Thyroid gland (tissue), 4 donors: ENCODE measurements around the gene PXDN. TPM values are rescaled to one million over a fixed set of nuclear protein-coding genes. Genes with fewer than 3 reads are reported as not detected.

Experiments
- DNase-seq, 2 donors: peaks; one replicate each; pipeline ENCODE4 v3.0.0-alpha.2; 2019
- H3K27ac ChIP-seq, 3 donors: fragments of 200-600 bp; sonication (generic); 1 replicate in 2 of 3; 2 replicates in 1 of 3; pipeline ENCODE4 v1.5.1; 2016 to 2019; ENCODE audit warnings: mild to moderate bottlenecking in 1 of 3, moderate library complexity in 1 of 3
- H3K27me3 ChIP-seq: fragments of 200-600 bp; sonication (generic); one replicate; pipeline ENCODE4 v1.5.1; 2019
- H3K36me3 ChIP-seq, 2 donors: fragments of 200-600 bp; sonication (generic); one replicate each; pipeline ENCODE4 v1.5.1; 2016 to 2019
- H3K4me1 ChIP-seq, 2 donors: fragments of 200-600 bp; sonication (generic); one replicate each; pipeline ENCODE4 v1.5.1; 2017 to 2019
- H3K4me3 ChIP-seq, 3 donors: fragments of 200-600 bp; sonication (generic); replicated peaks in 1 of 3; 1 replicate in 2 of 3; 2 replicates in 1 of 3; pipeline ENCODE4 v1.5.1; 2016; ENCODE audit warnings: mild to moderate bottlenecking in 1 of 3
- H3K9me3 ChIP-seq: fragments of 200-600 bp; sonication (generic); one replicate; pipeline ENCODE4 v1.5.1; 2017
- POLR2A ChIP-seq, 2 donors: fragments of 450-650 bp; IDR thresholded peaks; one replicate each; pipeline ENCODE4 v1.6.1; 2017; ENCODE audit warnings: antibody characterized with exemption in 2 of 2, mild to moderate bottlenecking in 2 of 2, moderate library complexity in 1 of 2
- WGBS, 2 donors: methylation state at CpG; one replicate each; pipeline ENCODE4 v1.1.5; 2017; 5-methylcytosine and 5-hydroxymethylcytosine counted together
- intact Hi-C: fragments of 100-400 bp; cut with DNase I; formaldehyde crosslinking; loops from one replicate; pipeline ENCODE4 v1.15.1; 2023
- total RNA-seq, 4 donors: library from RNA; depleted of rRNA; stranded (reverse); fragments of >200 nt; gene quantifications; one replicate each; pipeline ENCODE4 v1.2.3, GENCODE V29; 2016
- TF ChIP-seq, protein P1 (sequence below), 6 experiments: fragments of 200-600 bp in 3 of 6; fragments of 450-650 bp in 3 of 6; sonication (generic) in 3 of 6; IDR thresholded peaks; one replicate each; pipeline ENCODE4 v1.5.1; 2016 to 2019; ENCODE audit warnings: antibody characterized with exemption in 6 of 6, mild to moderate bottlenecking in 2 of 6, inconsistent platforms in 1 of 6, moderate library complexity in 1 of 6

Gene PXDN
- total RNA-seq, 4 donors from 2014 or later, result 6.9 to 17.3 (median 13.6) TPM

DNA sequence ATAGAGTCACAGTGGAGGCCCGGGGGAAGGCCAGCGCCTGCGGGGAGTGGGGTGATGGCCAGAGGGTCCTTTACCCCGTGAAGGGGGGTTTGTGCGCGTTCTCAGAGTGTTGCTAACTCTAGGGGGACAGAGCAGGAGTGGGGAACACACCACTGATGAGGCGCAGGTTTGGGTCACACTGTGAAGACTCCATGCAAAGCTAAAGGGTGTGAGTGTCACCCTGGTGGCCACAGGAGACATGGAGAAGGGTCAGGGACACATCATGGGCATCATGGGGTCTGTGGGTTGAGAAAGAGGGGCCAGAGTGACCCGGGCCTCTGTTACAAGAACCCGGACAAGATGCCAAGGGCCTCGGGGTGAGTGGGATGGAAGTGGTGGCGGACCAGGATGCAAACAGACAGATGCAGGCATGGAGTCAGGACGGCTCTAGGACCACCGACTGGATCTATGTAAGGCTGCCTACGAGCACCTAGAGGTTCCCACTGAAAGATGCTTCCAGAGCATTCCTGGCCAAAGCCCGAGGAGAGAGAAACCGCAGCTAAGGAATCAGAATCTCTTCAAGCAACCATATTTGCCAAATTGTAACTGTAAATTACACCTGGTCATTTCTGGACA lies 84.3 kb downstream of the PXDN start:
- Histone ChIP-seq H3K27me3 (no peaks in the 10 kb centered on the region), H3K36me3 (peaks cover 7 to 15% of the 10 kb centered on the region in 2 donors), H3K9me3 (no peaks in the 10 kb centered on the region), H3K4me3 (no peak overlapping the region), H3K4me1 (no peaks in the 10 kb centered on the region), H3K27ac (no peak overlapping the region)
- no peak for TF ChIP-seq POLR2A (IDR thresholded peaks at IDR 0.05)
- TF ChIP-seq, protein P1, sequence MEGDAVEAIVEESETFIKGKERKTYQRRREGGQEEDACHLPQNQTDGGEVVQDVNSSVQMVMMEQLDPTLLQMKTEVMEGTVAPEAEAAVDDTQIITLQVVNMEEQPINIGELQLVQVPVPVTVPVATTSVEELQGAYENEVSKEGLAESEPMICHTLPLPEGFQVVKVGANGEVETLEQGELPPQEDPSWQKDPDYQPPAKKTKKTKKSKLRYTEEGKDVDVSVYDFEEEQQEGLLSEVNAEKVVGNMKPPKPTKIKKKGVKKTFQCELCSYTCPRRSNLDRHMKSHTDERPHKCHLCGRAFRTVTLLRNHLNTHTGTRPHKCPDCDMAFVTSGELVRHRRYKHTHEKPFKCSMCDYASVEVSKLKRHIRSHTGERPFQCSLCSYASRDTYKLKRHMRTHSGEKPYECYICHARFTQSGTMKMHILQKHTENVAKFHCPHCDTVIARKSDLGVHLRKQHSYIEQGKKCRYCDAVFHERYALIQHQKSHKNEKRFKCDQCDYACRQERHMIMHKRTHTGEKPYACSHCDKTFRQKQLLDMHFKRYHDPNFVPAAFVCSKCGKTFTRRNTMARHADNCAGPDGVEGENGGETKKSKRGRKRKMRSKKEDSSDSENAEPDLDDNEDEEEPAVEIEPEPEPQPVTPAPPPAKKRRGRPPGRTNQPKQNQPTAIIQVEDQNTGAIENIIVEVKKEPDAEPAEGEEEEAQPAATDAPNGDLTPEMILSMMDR (IDR thresholded peaks at IDR 0.05), result no peak
- no peak for DNase-seq
- 93 to 94% methylated on average over 16 of the region's 16 CpGs for WGBS, 2 donors
- intact Hi-C loops, result no loop called here

GRCh38 chr2:1658394-1659151 lies 85.7 kb downstream of the PXDN start:
- peaks cover 0 to 4% of the 10 kb centered on the region in 2 donors for H3K4me1 ChIP-seq
- DNase-seq, result no peak
- no peak overlapping the region for H3K27ac ChIP-seq
- no peaks in the 10 kb centered on the region for H3K9me3 ChIP-seq
- H3K4me3 ChIP-seq, result no peak overlapping the region
- 91 to 94% methylated on average over 24 to 26 of the region's 26 CpGs for WGBS, 2 donors
- intact Hi-C loops, result no loop called here
- TF ChIP-seq POLR2A (IDR thresholded peaks at IDR 0.05), result no peak
- TF ChIP-seq, protein P1 (IDR thresholded peaks at IDR 0.05), result no peak
- peaks cover 7 to 10% of the 10 kb centered on the region in 2 donors for H3K36me3 ChIP-seq
- H3K27me3 ChIP-seq, result no peaks in the 10 kb centered on the region

GRCh38 chr2:1656961-1657841 lies 87.1 kb downstream of the PXDN start:
- 63 to 66% methylated on average over 6 of the region's 7 CpGs for WGBS, 2 donors
- no peaks in the 10 kb centered on the region for H3K9me3 ChIP-seq
- no peaks in the 10 kb centered on the region for H3K27me3 ChIP-seq
- H3K27ac ChIP-seq, result no peak overlapping the region
- no peak overlapping the region for H3K4me3 ChIP-seq
- TF ChIP-seq POLR2A (IDR thresholded peaks at IDR 0.05), result no peak
- TF ChIP-seq, protein P1 (IDR thresholded peaks at IDR 0.05), result no peak
- intact Hi-C loops, result no loop called here
- peaks cover 0 to 17% of the 10 kb centered on the region in 2 donors for H3K4me1 ChIP-seq
- H3K36me3 ChIP-seq, result peaks cover 7 to 10% of the 10 kb centered on the region in 2 donors
- peak in 1 of 2 donors; percentile 12 for DNase-seq

- H3K27me3 ChIP-seq, result no peaks in the 10 kb centered on the region
- H3K9me3 ChIP-seq, result no peaks in the 10 kb centered on the region
- DNase-seq, result no peak
- peaks cover 7 to 10% of the 10 kb centered on the region in 2 donors for H3K36me3 ChIP-seq
- WGBS, 2 donors, result 78 to 86% methylated on average over 6 of the region's 6 CpGs
- intact Hi-C loops, result no loop called here
- peaks cover 0 to 25% of the 10 kb centered on the region in 2 donors for H3K4me1 ChIP-seq
- H3K4me3 ChIP-seq, result no peak overlapping the region
- H3K27ac ChIP-seq, result no peak overlapping the region
- TF ChIP-seq POLR2A (IDR thresholded peaks at IDR 0.05), result no peak
- TF ChIP-seq, protein P1 (IDR thresholded peaks at IDR 0.05), result no peak
These were observed 87.9 kb downstream of the PXDN start for GRCh38 chr2:1656326-1656960.
